ENCODE measurements around the gene MME.

DNA sequence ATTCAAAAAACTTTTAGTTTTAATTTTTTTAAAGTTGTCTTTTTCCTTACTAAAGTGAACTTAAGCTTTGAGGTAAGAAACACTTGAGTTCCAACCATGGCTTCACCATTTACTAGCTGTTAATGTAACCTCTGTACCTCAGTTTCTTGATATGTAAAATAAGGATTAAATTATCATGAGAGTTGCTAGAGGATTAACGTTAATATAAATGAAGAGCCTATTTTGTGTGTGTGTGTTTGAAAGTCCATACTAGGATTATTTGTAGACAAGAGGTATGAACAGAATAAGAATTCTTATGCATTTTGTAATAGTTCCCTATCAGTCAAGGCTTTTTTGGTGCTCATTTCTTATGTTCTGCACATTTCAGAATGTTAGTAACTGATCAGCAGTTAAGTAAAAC lies 93.7 kb downstream of the MME start:
- TF ChIP-seq YY1 (IDR thresholded peaks at IDR 0.05; ENCODE audit: insufficient read depth, insufficient read length): no peak
- TF ChIP-seq SUZ12 (IDR thresholded peaks at IDR 0.05; ENCODE audit: extremely low read depth, insufficient read depth, insufficient read length): no peak

All from NT2/D1 (cell line).